RPMI7951 (cell line): ENCODE data around the gene RASIP1. TPM values are rescaled to one million over a fixed set of nuclear protein-coding genes. Genes with fewer than 3 reads are reported as not detected.

Experiments
- DNase-seq: peaks from one replicate; pipeline ENCODE4 v3.0.0-alpha.2; 2012; ENCODE audit warnings: low read depth
- total RNA-seq: library from RNA; depleted of rRNA; stranded (reverse); fragments of >200 nt; shearing (Covaris generic); gene quantifications from 2 replicates; pipeline ENCODE4 v1.2.3, GENCODE V29; 2014

The RASIP1 gene
- total RNA-seq, 1 experiment from 2014 or later = 1.9 TPM

GRCh38 chr19:48755084-48755641 is 14.8 kb upstream of the RASIP1 start, which contains the start of gene FGF21:
TSS of gene FGF21 (plus strand) at chr19:48755524. CDS start at chr19:48756237, 713 bp downstream.
- no peak for DNase-seq

- peak; percentile 65 for DNase-seq
These were observed 12.3 kb upstream of the RASIP1 start, which contains the start of gene FUT1 for GRCh38 chr19:48752496-48753365. TSS of gene FUT1 (minus strand) at chr19:48752641. CDS start at chr19:48751281, 1,360 bp downstream.

DNA sequence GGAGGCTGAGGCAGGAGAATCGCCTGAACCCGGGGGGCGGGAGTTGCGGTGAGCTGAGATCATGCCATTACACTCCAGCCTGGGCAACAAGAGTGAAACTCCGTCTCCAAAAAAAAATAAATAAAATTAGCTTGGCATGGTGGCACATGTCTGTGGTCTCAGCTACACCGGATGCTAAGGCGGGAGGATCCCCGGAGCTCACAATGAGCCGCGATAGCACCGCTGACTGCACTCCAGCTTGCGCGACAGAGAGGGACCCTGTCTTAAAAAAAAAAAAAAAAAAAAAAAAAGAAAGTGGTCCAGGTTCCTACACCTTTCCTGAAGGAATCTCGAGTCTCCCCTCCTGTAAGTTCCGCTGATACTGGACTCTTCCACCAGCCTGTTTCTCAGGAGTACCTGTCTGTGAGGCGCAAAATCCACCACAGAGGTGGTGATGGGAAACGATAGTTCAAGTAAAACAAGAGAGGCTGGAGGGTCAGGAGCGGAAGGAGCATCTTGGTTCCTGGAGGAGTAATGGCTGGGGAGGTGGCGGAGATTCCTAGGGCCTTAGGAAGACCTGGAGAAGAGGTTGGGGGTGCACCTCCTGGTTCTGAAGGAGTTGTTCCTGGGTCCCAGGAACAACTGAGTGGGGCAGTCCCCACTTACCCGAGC is 11.6 kb upstream of the RASIP1 start:
- DNase-seq = peak; percentile 30

GRCh38 chr19:48750771-48751504 is 10.5 kb upstream of the RASIP1 start:
- no peak for DNase-seq

DNA sequence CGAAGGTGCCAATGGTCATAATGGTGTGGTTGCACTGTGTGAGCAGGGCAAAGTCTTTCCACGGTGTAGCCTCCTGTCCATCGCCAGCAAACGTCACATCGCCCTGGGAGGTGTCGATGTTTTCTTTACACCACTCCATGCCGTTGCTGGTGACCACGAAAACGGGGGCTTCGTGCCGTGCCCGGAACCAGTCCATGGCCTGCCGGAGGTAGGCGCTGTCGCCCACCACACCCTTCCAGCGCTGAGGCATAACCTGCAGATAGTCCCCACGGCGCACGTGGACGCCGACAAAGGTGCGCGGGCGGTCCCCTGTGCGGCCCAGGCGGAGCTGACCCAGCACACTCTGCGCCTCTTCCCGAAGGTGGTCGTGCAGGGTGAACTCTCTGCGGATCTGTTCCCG is 9.9 kb upstream of the RASIP1 start:
- DNase-seq = no peak

DNA sequence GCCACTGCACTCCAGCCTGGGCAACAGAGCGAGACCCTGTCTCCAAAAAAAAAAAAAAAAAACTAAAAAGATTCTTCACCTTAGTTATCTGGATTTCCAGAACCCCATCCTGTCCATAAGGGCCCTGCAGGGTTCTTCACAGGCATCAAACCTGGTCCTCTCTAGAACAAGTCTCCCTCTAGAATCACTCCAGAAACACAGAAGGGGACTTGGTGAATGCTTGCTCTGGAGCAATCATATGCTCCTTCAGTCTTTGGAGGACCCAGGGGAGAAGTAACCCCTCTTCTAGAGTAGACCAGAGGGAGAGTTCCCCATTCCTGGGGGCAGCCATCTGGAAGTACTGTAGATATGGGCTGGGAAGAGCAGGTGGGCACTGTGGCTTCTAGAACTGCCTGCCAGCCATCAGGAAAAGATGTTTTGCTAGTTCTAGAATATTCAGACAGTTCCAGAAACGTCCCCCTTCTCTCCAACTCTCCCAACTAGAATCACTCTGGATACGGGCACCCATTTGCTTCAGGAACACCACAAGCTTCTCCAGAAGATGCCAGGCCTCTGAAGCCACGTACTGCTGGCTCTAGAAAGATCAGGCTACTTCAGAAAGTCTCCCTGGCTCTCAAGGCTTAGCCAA is 9.3 kb upstream of the RASIP1 start:
- no peak for DNase-seq

- no peak for DNase-seq
These were observed 6.5 kb upstream of the RASIP1 start, which contains the start of gene IZUMO1 for GRCh38 chr19:48746738-48747575. TSS of gene IZUMO1 (minus strand) at chr19:48746909. CDS start at chr19:48745859, 1,050 bp downstream.

- DNase-seq = no peak
These were observed 5.7 kb upstream of the RASIP1 start for GRCh38 chr19:48746110-48746509.

- peak; percentile 60 for DNase-seq
These were observed 5.0 kb upstream of the RASIP1 start for GRCh38 chr19:48745208-48745995.

- DNase-seq = no peak
These were observed 1.7 kb upstream of the RASIP1 start for GRCh38 chr19:48742096-48742495.

DNA sequence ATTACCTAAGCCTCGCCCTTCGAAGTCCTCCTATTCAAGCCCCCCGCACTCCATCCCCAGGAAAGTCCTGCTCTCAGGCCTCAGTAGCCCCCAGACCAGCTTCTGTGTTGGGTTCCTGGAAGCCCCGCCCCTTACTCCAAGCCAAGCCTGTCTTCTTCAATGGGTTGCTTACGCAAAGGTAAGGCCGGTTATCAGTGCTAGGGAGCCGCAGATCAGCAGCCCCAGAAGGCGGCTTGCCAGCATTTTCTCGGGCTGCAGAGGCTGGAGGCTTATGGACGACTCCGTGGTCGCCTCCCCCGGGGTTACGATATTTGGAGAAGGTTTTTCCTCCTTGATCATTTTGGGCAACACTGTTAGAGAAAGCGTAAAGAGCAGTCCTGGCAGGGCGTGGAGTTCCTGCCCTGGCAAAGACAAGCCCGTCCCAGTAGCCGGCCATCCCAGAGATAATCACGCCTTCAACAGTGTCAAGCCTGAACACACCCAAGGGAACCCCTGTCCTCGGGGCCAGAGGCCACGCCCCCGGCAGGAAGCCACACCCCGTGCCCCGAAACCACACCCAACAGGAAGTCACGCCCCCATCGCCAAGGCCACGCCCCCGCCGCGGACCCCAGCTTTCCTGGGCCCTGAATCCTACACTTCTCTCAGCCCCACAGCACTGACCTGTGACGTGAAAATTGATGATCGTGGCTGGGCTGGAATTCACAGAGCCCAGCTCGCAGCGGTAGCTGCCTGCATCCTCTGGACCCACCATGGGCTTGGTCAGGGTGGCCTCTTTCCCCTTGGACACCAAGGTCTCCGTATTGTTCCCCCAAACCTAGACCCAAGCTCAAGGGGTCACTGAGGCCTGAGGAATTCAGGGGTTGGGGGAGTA is 954 bp upstream of the RASIP1 start:
- no peak for DNase-seq

DNA sequence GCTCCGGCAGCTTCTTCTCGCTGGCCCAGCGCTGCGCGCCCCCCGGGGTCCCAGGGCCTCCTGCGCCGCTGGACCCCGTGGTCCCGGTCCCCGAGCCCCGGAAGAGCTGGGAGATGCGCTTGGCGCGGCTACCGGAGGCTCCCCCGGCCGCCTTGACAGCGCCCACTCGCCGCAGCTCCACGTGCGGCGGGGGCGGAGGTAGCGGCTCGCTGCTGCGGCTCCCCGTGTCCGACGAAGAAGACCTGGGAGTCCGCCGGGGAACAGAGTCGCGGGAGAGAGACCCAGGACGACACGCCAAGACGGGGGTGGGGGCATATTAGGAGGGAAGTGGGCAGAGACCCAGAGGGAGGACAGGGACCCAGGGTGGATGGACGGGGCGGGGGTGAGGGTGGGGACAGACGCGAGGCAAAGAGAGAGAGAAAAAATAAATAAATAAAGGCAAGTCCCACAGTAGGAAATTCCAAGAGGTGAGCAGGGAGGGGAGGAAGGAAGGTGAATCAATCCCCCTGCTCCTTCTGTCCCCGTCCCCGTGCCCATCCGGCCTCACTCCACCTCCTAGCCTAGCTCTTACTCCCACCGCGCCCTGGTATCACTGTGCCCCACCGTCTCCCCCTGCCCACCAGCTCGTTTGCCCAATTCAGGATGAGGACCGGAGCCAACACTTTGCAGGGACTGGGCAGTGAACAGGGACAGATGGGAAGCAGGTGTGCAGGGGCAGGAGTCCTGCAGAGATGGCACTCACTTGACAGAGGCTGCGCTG is 826 bp downstream of the RASIP1 start:
- DNase-seq = no peak

GRCh38 chr19:48738557-48739403 is 1.6 kb downstream of the RASIP1 start:
- DNase-seq = peak; percentile 84

DNA sequence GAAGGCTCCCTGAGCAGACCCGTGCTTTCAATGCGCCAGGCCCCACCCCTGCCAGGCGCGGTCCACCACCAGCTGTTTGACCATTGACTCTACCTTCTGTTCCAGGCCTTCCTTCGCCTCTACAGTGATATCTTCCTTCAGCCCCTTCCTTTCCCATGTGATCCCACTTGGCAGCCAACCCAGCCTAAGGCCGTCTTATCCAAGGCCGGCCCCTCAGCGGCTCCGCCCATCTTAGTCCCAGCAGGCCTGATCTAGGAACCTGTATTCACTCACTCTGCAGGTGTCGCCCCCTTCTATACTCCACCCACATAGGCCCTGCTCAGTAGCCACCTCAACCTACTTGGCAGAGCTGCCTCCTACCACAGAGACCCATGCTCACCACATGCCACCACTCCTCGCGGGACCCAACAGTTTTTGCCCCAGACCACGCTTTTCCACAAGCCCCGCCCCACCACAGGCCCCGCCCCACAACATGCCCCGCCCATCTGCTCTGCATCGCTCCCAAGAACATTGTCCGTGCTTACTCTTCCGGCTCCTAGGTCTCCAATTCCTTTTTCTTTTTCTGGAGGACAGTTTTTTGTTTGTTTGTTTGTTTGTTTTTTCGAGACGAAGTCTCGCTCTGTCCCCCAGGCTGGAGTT is 2.9 kb downstream of the RASIP1 start:
- DNase-seq = no peak

GRCh38 chr19:48735031-48735615 is 5.3 kb downstream of the RASIP1 start:
- peak; percentile 76 for DNase-seq

GRCh38 chr19:48734625-48735024 is 5.8 kb downstream of the RASIP1 start:
- DNase-seq = no peak
